Stomach (tissue), 9 donors: ENCODE results near the gene KRT72. TPM values are rescaled to one million over a fixed set of nuclear protein-coding genes. Genes with fewer than 3 reads are reported as not detected.

ENCODE experiments used
- DNase-seq, 2 donors: peaks; one replicate each; pipeline versions ENCODE4 v3.0.0 to v3.0.0-alpha.2; 2013 to 2019
- H3K27ac ChIP-seq, 5 donors: fragments of 200-600 bp in 4 of 5; sonication (generic) in 4 of 5; one replicate each; pipeline ENCODE4 v1.5.1; 2013 to 2019; ENCODE audit warnings: mild to moderate bottlenecking in 1 of 5, moderate library complexity in 1 of 5
- H3K27me3 ChIP-seq, 3 donors: fragments of 200-600 bp; sonication (generic); one replicate each; pipeline ENCODE4 v1.5.1; 2017 to 2019; ENCODE audit warnings: mixed run types in 1 of 3
- H3K36me3 ChIP-seq, 4 donors: fragments of 200-600 bp; sonication (generic); 1 replicate in 3 of 4; 2 replicates in 1 of 4; pipeline ENCODE4 v1.5.1; 2016 to 2019
- H3K4me1 ChIP-seq, 4 donors: fragments of 200-600 bp; sonication (generic); one replicate each; pipeline ENCODE4 v1.5.1; 2016 to 2019
- H3K4me3 ChIP-seq, 4 donors: fragments of 200-600 bp; sonication (generic) in 3 of 4; one replicate each; pipeline ENCODE4 v1.5.1; 2016 to 2019; ENCODE audit warnings: mild to moderate bottlenecking in 1 of 4
- H3K9me3 ChIP-seq, 4 donors: fragments of 200-600 bp; sonication (generic); one replicate each; pipeline ENCODE4 v1.5.1; 2016 to 2019
- CTCF ChIP-seq, 7 experiments: fragments of 450-650 bp in 4 of 7; fragments of 200-600 bp in 3 of 7; sonication (generic) in 3 of 7; IDR thresholded peaks; one replicate each; pipeline ENCODE4 v1.5.1; 2016 to 2019; ENCODE audit warnings: antibody characterized with exemption in 7 of 7, control low read depth in 2 of 7, mild to moderate bottlenecking in 1 of 7
- EP300 ChIP-seq: sonication (generic); formaldehyde crosslinking; IDR thresholded peaks from one replicate; pipeline ENCODE4 v1.6.1; 2017; ENCODE audit warnings: antibody characterized with exemption
- POLR2A ChIP-seq, 4 donors: fragments of 450-650 bp; IDR thresholded peaks; one replicate each; pipeline ENCODE4 v1.6.1; 2016; ENCODE audit warnings: antibody characterized with exemption in 4 of 4, control low read depth in 2 of 4, mild to moderate bottlenecking in 1 of 4, moderate library complexity in 1 of 4
- POLR2AphosphoS5 ChIP-seq, 3 donors: sonication (generic); formaldehyde crosslinking; IDR thresholded peaks; one replicate each; pipeline ENCODE4 v1.6.1; 2016; ENCODE audit warnings: antibody characterized with exemption in 3 of 3
- WGBS, 5 donors: extraction: QIAGEN DNeasy Blood & Tissue Kit in 3 of 5; methylation state at CpG; one replicate each; pipeline versions ENCODE4 v1.1.5 to v1.1.7; 2013 to 2018; 5-methylcytosine and 5-hydroxymethylcytosine counted together
- intact Hi-C: fragments of 100-400 bp; cut with DNase I; formaldehyde crosslinking; loops from one replicate; pipeline ENCODE4 v1.15.1; 2023; ENCODE audit warnings: low total_unique reads
- polyA plus RNA-seq, 3 donors: library from polyadenylated mRNA; stranded (reverse); fragments of 200-250 nt; gene quantifications; one replicate each; pipeline ENCODE4 v1.2.3, GENCODE V29; 2013
- total RNA-seq, 5 donors: library from RNA; depleted of rRNA; stranded (reverse); fragments of >200 nt; gene quantifications; one replicate each; pipeline versions ENCODE4 v1.1.0 to v1.2.3, GENCODE V29; 2014 to 2016
- donor health status: healthy with polysubstance abuse.
- donor health status: Bipolar disorder and iron deficiency.
- donor health status: healthy.

The KRT72 gene
- total and polyA plus RNA-seq, 8 donors, result not detected

- TF ChIP-seq EP300, result no peak
- TF ChIP-seq CTCF (IDR thresholded peaks at IDR 0.05), result no peak
- TF ChIP-seq POLR2AphosphoS5 (IDR thresholded peaks at IDR 0.05), result no peak
- TF ChIP-seq POLR2A (IDR thresholded peaks at IDR 0.05), result no peak
- 85 to 92% (median 90%) methylated on average over 9 of the region's 9 CpGs for WGBS, 5 donors
- Histone ChIP-seq H3K36me3 (no peaks in the 10 kb centered on the region), H3K27me3 (peaks cover 0 to 10% (median 0%) of the 10 kb centered on the region in 3 donors), H3K27ac (no peak overlapping the region), H3K4me1 (no peaks in the 10 kb centered on the region), H3K4me3 (no peak overlapping the region), H3K9me3 (no peaks in the 10 kb centered on the region)
- no peak for DNase-seq
- intact Hi-C loops, result no loop called here
Observed at GRCh38 chr12:52584156-52584682, 17.0 kb downstream of the KRT72 start.

GRCh38 chr12:52582971-52583456 is 18.2 kb downstream of the KRT72 start:
- 7 to 12% (median 10%) methylated on average over 6 to 7 of the region's 7 CpGs for WGBS, 5 donors
- H3K9me3 ChIP-seq, result no peaks in the 10 kb centered on the region
- DNase-seq, result peak; percentile 58 to 84
- no peak overlapping the region for H3K27ac ChIP-seq
- no peak overlapping the region for H3K4me3 ChIP-seq
- no peaks in the 10 kb centered on the region for H3K36me3 ChIP-seq
- intact Hi-C loops, result no loop called here
- H3K27me3 ChIP-seq, result peaks cover 0 to 9% (median 0%) of the 10 kb centered on the region in 3 donors
- TF ChIP-seq EP300 (no peak), CTCF (IDR thresholded peaks at IDR 0.05) (peak in 5 of 7 experiments; percentile 54 to 71 (median 66)), POLR2AphosphoS5 (IDR thresholded peaks at IDR 0.05) (no peak), POLR2A (IDR thresholded peaks at IDR 0.05) (no peak)
- no peaks in the 10 kb centered on the region for H3K4me1 ChIP-seq

- intact Hi-C loops, result no loop called here
- no peak for DNase-seq
- 51 to 72% (median 61%) methylated on average over 2 of the region's 2 CpGs for WGBS, 5 donors
- peaks cover 0 to 4% (median 0%) of the 10 kb centered on the region in 3 donors for H3K27me3 ChIP-seq
- H3K4me1 ChIP-seq, result no peaks in the 10 kb centered on the region
- no peaks in the 10 kb centered on the region for H3K9me3 ChIP-seq
- no peak overlapping the region for H3K4me3 ChIP-seq
- no peaks in the 10 kb centered on the region for H3K36me3 ChIP-seq
- no peak overlapping the region for H3K27ac ChIP-seq
- TF ChIP-seq POLR2A (IDR thresholded peaks at IDR 0.05), result no peak
- TF ChIP-seq EP300, result no peak
- no peak for TF ChIP-seq CTCF (IDR thresholded peaks at IDR 0.05)
- no peak for TF ChIP-seq POLR2AphosphoS5 (IDR thresholded peaks at IDR 0.05)
Observed at GRCh38 chr12:52582486-52582885, 18.8 kb downstream of the KRT72 start.

- 42 to 51% (median 48%) methylated on average over 6 of the region's 6 CpGs for WGBS, 5 donors
- TF ChIP-seq POLR2A (IDR thresholded peaks at IDR 0.05) (no peak), POLR2AphosphoS5 (IDR thresholded peaks at IDR 0.05) (no peak), EP300 (no peak), CTCF (IDR thresholded peaks at IDR 0.05) (no peak)
- peak in 1 of 2 donors; percentile 34 for DNase-seq
Observed at GRCh38 chr12:52581481-52581880, 19.8 kb downstream of the KRT72 start.

More at GRCh38 chr12:52581481-52581880, 19.8 kb downstream of the KRT72 start:
- intact Hi-C loops, result no loop called here
- no peak overlapping the region for H3K27ac ChIP-seq
- no peaks in the 10 kb centered on the region for H3K27me3 ChIP-seq
- no peaks in the 10 kb centered on the region for H3K4me1 ChIP-seq
- H3K4me3 ChIP-seq, result no peak overlapping the region
- H3K36me3 ChIP-seq, result no peaks in the 10 kb centered on the region
- no peaks in the 10 kb centered on the region for H3K9me3 ChIP-seq
